ENCODE results near the gene ADM2.

The ADM2 gene

DNA sequence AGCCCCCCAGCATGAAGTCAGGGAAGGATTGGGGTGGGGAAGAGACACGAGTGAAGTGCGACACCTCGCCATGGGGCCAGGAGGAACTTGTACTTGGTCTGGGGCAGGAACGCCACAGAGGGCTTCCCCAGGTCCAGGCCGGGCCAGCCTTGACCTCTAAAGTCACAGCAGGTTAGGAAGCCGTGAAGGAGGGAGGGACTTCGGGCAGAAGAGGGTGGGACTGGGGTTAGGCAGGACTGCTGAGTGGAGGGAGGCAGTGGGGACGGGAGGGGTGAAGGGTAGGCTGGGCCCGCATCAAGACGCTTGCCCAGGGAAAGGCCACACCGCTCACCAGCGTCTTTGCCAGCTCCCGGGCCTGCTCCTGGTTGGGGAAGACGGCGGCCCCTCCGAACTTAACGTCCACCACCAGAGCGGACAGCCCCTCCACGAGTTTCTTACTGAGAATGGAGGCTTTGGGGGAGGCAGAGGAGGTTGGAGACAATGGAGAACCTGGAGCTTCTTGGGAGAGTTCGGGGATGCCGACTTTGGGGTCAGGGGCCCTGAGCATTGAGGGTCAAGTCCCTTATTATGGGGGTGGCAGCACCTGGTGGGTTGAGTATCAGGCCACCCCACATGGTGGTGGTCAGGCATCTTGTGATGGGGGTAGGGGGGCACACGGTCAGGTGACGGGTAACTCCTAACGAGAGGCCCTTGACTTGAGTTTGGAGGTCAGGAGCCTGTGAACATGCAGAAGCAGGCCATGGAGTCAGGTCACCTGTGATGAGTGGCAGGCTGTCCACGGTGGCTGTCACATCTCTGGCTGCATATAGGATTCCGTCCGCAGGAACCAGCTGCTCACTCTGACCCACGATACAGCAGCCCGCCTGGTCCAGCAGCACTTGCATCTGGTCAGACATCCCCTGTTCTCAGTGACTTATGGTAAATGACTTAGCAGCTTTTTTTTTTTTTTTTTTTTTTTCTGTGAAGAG is 45.8 kb downstream of the ADM2 start:
- Histone ChIP-seq H3K27ac (peak overlapping the region; percentile 98), H3K36me3 (peaks cover 37% of the 10 kb centered on the region), H3K4me1 (ENCODE audit: control insufficient read depth in 1 of 2, insufficient read depth in 1 of 2, low read depth in 1 of 2, low read length in 1 of 2) (peaks cover 44 to 52% of the 10 kb centered on the region in 2 experiments), H3K9me3 (no peaks in the 10 kb centered on the region), H3K4me3 (ENCODE audit: low read depth in 1 of 2, low read length in 1 of 2) (peak overlapping the region; percentile 81 to 98), H3K27me3 (no peaks in the 10 kb centered on the region)
- TF ChIP-seq, protein P1, sequence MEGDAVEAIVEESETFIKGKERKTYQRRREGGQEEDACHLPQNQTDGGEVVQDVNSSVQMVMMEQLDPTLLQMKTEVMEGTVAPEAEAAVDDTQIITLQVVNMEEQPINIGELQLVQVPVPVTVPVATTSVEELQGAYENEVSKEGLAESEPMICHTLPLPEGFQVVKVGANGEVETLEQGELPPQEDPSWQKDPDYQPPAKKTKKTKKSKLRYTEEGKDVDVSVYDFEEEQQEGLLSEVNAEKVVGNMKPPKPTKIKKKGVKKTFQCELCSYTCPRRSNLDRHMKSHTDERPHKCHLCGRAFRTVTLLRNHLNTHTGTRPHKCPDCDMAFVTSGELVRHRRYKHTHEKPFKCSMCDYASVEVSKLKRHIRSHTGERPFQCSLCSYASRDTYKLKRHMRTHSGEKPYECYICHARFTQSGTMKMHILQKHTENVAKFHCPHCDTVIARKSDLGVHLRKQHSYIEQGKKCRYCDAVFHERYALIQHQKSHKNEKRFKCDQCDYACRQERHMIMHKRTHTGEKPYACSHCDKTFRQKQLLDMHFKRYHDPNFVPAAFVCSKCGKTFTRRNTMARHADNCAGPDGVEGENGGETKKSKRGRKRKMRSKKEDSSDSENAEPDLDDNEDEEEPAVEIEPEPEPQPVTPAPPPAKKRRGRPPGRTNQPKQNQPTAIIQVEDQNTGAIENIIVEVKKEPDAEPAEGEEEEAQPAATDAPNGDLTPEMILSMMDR (IDR thresholded peaks at IDR 0.05), result no peak

DNA sequence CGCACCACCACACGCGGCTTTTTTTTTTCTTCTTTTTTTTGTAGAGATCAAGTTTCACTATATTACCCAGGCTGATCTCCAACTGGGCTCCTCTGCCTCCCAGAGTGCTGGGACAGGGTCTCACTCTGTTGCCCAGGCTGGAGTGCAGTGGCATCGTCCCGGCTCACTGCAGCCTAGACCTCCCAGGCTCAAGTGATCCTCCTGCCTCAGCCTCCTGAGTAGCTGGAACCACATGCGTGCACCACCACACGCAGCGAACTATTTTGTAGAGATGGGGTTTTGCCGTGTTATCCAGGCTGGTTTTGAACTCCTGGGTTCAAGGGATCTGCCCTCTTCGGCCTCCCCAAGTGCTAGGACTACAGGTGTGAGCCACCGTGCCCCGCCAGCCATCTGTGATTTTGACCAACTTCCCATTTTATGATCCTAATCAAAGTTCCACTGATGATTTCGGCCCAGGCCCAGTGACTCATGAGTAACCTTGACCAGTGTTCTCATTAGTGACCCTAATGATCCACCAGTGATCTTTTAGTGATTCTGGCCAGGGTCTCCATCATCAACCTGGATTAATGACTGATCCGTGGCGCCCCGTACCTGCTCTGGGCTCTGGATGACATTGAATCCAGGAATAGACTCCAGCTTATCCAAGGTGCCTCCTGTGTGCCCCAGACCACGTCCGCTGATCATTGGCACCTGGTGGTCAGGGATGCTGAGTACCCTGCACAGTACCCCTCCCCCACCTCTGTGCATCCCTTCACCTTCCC is 46.8 kb downstream of the ADM2 start:
- peak overlapping the region; percentile 81 to 98 for H3K4me3 ChIP-seq (ENCODE audit: low read depth in 1 of 2, low read length in 1 of 2)
- H3K36me3 ChIP-seq, result peaks cover 27% of the 10 kb centered on the region
- TF ChIP-seq, protein P1 (IDR thresholded peaks at IDR 0.05), result no peak

DNA sequence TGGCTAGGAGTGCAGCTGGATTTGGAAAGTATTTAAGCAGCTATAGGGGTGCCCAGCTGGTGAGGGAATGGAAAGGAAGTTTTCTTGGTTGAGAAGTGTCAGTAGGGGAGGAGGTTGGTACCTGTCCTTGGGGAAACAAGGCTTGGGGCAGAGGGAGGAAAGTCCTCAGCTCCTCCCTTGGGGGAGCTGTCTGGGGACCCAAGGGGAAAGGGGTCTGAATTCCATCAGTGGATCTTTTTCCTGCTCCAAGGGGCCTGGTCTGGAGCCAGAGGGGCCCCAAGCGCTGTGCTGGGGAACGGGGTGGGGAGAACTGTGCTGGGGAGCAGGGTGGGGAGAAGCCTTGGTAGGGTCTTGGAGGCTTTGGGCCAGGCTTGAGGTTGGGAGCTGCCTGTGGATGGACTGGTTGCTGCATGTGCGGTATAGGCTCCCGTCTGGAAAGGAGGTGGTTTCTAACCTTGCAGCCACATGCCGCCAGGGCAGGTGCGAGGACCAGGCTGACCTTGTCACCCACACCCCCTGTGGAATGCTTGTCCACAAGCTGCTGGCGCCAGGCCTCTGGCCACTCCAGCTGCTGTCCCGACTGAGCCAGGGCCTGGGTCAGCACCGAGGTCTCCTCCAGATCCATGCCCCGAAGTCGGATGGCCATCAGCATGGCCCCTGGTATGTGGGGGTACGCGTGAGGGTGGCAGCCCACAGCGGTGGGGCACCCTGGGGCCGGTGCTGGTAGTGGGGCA is 47.5 kb downstream of the ADM2 start:
- no peaks in the 10 kb centered on the region for H3K27me3 ChIP-seq
- no peaks in the 10 kb centered on the region for H3K9me3 ChIP-seq
- peaks cover 20% of the 10 kb centered on the region for H3K36me3 ChIP-seq
- TF ChIP-seq, protein P1 (IDR thresholded peaks at IDR 0.05), result no peak
- peaks cover 61 to 69% of the 10 kb centered on the region in 2 experiments for H3K4me1 ChIP-seq (ENCODE audit: control insufficient read depth in 1 of 2, insufficient read depth in 1 of 2, low read depth in 1 of 2, low read length in 1 of 2)
- peak overlapping the region; percentile 81 to 98 for H3K4me3 ChIP-seq (ENCODE audit: low read depth in 1 of 2, low read length in 1 of 2)
- H3K27ac ChIP-seq, result peak overlapping the region; percentile 98

More for the DNA sequence above, 46.8 kb downstream of the ADM2 start:
- H3K9me3 ChIP-seq, result no peaks in the 10 kb centered on the region
- peak overlapping the region; percentile 98 for H3K27ac ChIP-seq
- H3K27me3 ChIP-seq, result no peaks in the 10 kb centered on the region
- H3K4me1 ChIP-seq (ENCODE audit: control insufficient read depth in 1 of 2, insufficient read depth in 1 of 2, low read depth in 1 of 2, low read length in 1 of 2), result peaks cover 54 to 61% of the 10 kb centered on the region in 2 experiments

DNA sequence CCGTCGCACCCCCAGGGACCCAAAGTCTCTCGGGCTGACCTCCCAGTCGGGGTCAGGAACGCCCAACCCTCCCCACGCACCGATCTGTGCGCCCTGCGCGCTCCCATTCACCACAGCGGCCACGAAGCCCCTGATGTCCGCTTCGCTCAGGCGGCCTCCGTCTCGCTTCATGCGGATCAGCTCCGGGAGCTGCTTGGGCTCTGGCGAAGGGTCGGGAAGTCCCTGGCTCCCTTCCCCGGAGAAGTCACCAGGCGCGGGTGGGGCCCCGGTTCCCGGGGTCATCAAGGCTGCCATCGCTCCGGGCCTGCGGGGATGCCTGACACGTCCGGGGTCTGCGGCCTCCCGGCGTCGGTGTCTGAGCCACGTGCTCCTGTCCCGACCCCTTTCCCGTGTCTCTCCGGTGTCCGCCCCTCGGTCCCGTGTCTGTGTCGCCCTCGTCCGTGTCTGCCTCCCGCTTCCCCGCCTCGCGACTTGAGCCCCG is 48.1 kb downstream of the ADM2 start:
- Histone ChIP-seq H3K27ac (peak overlapping the region; percentile 98), H3K9me3 (no peaks in the 10 kb centered on the region), H3K36me3 (peaks cover 17% of the 10 kb centered on the region), H3K4me1 (ENCODE audit: control insufficient read depth in 1 of 2, insufficient read depth in 1 of 2, low read depth in 1 of 2, low read length in 1 of 2) (peaks cover 62 to 70% of the 10 kb centered on the region in 2 experiments), H3K27me3 (no peaks in the 10 kb centered on the region), H3K4me3 (ENCODE audit: low read depth in 1 of 2, low read length in 1 of 2) (peak overlapping the region; percentile 81 to 98)
- TF ChIP-seq, protein P1 (IDR thresholded peaks at IDR 0.05), result no peak
